ENCODE data around the gene FAM181B.
A peak's percentile ranks its signal among the peaks of the same experiment; 100 is the strongest.
"Not testable (repeated sequence)": the region's sequence is repeated elsewhere in the genome, so short reads cannot be mapped to it uniquely, and the experiment has no call there.

The FAM181B gene

DNA sequence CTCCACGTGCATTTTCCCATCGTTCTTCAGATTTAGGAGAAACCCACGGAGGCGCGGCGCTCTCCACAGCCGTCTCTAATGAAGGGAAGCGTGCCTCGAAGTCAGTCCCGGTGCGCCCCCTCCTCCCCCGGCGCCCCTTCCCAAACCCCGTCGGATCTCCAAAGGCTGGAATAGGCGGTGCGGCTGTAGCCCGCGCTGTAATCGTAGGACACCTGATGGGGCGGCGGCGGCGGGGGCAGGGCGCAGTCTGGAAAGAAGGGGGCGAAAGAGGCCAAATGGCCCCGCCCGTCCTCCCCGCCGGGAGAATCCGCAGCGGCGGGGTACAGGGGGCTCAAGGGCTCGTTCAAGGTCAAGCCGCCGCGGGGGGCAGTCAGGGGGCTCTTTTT lies 1.3 kb downstream of the FAM181B start:
- no peak for DNase-seq (ENCODE audit: low read depth)

DNA sequence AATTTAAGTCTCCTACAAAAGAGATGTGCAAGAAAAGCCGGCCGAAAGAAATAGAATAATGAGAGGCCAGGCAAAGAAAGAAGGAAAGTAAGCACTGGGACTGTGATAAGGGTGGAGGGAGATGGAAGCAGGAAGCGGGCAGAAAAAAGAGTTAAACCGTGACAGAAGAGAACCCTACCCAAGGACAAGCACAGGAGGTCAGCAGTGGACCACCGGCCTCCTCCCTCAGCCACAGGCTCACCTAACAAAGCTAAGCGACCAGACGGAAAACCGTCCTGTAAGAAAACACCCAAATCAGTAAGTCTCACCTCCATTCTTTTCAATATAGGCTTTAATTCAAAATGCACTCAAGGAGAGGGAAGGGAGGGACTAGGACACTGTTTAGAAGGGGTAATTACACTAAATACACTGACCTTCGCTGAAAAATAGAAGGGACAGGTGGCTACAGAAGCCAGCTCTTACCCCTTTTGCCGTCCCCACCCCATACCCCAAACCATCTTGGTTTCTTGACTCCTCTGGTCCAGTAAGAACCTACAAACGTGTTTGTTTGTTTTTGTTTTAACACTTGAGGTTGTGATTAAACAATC lies 1.9 kb downstream of the FAM181B start:
- no peak for DNase-seq (ENCODE audit: low read depth)

DNA sequence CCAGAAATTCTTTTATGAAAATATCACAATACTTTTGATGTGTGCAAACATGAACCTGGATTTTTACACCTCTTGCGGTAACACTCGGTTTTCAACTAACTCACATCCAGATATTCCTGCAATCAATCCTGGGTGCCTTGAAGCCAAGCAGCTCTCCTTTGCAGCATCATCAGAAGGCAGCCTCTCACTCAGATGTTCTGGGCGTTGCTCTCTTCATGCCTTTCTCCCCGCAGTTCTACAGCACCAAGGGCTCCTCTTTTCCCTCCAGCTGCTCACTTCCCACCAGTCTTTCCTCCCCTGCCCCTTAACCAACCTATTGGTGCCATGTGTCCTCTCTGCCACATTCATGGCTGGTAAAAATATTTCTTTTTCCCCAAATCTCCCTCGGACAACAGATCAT lies 2.9 kb downstream of the FAM181B start:
- no peak for DNase-seq (ENCODE audit: low read depth)

DNA sequence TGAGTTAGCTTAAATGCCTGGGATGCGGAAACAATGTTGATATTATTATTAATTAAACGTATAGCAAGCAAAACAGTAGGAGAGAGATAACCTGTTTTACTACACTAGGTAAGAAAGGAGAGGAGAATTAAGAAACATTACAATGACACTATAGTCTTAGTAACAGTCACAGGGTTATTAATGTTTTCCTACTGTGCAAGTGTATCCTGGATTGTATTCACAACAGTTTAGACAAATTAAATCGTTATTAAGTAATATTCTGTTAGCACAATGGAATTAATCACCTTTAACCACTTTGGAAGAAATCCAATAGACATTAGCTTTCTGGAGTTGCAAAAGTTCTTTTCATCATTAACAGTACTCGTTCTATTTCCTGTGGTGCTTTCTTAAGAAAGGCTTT lies 3.4 kb downstream of the FAM181B start:
- no peak for DNase-seq (ENCODE audit: low read depth)

DNA sequence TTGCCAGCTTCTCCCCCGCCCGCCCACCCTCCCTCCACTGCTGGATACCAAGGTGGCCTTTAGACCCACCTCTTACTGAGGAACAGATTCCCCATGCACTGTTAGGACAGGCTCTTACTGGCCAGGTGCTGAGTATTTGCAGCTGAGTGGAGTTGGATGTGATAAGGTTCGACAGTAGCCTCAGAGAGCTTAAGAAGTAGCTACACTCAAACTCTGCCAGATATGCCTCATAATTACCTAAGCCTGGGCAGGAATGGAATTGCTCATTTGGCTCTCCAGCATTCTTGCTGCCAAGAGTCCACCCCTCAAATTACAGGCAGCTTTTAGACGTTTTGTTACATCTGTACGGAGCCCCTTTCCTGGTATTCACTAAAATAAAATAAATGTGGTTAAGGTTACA lies 9.6 kb downstream of the FAM181B start:
- no peak for DNase-seq (ENCODE audit: low read depth)

DNA sequence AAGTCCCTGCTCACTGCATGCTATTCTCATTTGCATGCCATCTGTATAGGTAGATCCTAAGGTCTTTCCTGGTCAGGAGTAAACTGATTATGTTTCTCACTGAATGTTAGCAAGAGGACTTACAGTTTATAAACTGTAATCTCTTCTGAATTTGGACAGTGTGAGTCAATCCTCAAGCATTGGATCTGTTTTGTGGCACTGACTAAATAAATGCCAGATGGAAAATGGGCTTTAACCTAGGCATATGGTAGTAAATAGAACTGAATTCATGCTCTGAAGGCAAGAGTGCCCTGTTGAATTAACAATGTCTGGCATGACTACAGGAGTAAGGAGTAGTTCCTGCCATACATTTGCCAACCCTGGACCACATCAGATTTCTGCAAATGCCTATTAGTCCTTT lies 11.4 kb downstream of the FAM181B start:
- no peak for DNase-seq (ENCODE audit: low read depth)

DNA sequence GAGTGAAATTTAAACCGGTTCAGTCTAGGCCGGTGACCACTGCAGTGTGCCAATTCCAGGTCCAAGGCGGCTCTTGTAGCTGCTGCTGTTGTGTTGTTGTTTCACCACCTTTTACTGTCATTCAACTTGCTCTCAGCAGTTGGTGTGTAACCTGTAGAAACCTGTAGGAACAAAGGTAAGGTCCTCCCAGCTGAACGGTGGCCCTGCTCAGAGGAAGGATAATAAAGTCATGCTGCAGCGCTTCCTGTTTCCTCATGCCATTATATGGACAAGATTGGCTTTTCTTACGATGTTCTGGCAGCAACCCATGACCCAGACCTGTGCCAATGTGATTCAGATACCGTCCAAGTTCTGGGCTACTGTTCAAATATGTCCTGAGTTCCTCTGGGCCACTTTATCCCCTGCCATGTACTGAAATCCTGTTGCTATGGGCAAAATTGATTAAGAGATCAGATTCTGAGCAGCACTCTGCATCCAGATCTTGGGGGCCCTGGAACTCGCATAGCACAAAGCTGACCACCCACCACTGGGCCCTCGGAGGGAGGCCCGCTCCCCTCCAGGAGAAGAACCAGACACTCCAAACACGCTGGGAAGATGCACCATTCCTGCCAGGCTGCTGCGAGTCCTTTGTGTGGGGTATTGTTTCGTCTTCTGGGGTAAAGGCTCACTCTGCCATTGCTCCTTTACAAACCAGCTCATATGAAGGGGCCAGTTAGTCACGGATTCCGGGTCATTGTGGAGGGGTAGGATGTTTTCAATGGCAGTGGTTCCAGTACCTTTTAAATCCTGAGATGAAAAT lies 13.2 kb downstream of the FAM181B start:
- DNase-seq (ENCODE audit: low read depth): no peak

DNA sequence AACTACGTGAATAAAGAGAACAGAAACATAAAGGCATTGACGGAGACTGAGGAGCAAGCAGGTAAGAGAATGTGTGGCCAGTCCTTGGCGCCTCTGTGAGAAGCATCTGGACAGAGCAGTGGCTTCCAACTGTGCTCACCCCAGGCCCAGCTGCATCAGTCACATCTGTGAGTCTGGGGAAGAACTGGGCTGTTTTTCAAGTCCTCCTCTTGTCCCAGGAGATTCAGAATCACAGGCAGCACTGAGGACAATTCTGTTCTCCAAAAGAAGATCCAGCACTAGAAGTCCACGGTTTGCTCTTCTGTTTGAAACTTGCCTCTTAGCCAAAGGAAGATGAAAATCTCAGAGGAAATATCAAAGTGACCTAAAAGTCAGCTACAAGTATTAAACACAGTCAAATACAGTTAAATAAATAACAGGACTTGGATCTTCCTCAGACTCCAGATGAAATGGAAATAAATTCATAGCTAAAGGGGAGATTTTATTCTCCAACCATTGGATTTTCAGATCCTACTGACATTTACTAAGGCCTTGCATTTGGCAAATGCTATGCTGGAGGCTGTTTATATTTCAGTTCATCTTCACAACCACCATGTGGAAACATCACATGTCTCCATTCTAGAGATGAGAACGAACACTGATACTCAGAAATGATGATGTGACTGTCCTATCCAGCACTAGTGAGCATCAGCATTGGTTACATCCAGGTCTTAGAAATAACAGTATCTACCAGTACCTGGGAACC lies 14.1 kb downstream of the FAM181B start:
- no peak for DNase-seq (ENCODE audit: low read depth)

DNA sequence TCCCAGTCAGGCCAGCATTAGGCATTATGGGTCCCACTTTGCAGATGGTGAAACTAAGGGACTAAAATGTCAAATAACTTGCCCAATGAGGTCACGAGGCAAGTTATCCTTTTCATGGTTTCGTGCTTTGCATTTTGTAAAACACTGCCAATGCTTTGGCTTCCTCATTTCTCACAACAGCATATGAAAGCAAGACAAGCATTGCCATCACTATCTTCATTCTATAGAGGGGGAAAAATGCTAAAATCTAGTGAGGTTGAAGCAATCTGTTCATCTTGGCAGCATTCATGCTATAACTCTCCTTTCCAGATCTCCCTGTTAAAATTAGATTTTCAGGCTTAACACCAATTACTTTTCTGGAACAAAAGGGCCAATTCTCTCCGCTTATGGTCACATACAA lies 14.8 kb downstream of the FAM181B start:
- DNase-seq (ENCODE audit: low read depth): no peak

DNA sequence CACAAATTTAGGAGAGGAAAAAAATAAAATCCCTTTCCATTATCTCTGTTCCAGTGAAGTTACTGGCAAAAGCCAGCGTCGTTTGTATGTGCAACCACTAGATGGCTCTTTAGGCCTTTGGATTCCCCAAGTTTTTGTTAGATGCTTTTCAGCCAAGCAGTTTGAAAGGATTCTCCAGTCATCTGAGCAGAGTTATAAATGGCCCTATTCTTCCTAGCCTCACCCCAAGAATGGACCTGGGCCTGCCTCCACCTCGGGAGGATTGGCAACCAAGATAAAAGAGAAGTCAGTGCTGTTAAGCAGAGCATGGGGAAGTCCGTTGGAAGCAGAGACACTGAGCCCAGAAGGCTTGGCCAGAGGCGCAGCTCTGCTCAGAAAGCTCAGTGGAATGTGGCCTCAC lies 15.4 kb downstream of the FAM181B start:
- DNase-seq (ENCODE audit: low read depth): no peak

DNA sequence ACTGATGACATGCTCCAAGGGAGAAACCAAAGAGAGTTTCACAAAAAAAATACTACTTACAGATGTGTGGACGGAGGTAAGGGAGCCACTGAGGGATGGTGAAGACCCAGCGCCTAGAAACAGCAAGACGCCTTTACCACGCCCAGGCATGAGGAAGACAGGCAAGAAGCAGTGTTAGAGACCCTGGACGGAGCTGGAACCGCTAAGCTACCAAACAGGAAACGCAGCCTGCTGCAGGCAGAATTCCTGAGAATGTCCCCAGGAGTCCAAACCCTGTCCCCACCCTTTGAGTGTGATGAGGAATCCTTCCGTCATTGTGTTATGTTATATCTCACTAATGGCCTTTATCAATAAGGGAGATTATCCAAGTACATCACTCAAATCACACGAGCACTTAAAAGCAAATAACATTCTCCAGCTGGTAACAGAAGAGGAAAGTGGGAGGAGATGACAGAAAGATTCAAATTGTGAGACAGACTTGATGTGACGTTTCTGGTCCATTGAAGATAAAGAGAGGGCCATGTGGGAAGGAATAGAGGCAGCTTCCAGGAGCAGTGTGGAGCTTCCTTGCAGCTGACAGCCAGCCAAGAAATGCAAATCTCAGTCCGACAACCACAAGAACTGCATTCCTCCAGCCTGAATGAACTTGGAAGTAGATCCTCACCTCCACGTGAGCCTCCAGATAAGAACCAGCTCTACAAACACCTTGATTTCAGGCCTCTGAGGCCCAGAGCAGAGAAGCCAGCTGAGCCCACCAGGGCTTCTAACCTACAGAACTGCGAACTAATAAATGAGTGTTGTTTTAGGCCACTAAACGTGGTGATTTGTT lies 19.1 kb downstream of the FAM181B start:
- DNase-seq (ENCODE audit: low read depth): no peak

DNA sequence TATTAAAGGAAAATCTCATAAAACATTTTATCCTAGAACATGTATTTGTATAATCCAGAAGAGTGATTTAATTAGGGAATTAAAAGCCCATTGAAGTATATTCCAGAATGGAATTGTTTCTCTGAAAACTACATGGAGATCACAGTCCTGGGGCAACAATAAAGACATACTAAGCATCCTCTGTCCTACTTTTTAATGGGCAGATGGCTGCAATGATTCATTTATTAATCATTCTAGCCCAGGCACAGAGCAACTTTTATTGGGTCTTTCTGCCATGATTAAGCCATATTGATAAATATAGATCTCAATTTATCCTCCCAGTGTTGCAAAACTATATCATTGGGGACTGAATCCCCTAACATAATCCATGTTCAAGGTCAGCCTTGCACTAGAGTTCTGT lies 22.0 kb downstream of the FAM181B start:
- no peak for DNase-seq (ENCODE audit: low read depth)

DNA sequence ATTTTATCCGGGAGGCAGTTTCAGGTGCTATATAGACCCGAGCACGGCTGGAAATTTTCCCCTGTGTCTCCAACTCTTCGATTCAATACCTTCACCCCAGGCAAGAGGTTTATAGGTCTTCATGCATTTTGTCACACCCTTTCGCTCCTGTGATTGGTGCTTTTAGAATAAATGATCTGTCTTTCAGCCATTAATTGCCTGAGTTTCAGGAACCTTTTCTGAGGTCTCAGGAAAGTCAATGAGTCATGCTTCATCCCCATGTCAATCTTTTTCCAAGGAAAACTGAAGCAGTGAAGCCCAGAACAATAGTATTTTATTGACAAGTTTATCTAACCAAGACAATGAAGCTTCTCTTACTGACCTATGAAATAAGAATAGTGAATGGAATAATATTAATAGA lies 29.9 kb downstream of the FAM181B start:
- no peak for DNase-seq (ENCODE audit: low read depth)

DNA sequence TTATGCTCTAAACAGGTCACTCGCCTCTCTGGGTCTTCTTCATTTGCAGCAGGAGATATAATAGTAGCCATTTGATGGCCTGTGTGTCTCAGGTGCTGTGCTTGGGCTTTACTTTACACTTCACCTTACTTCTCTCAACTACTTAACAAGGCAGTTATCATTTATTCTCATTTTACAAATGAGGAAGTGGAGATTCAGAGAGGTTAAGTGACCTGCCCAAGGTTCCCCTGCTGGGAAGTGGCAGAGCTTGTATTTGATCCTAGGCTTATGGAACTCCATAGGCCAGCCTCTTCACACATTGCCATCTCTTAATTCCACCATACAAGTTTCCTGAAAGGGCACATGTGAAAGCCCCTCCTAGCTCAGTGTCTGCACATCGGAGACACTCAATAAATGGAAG lies 30.4 kb downstream of the FAM181B start:
- no peak for DNase-seq (ENCODE audit: low read depth)

DNA sequence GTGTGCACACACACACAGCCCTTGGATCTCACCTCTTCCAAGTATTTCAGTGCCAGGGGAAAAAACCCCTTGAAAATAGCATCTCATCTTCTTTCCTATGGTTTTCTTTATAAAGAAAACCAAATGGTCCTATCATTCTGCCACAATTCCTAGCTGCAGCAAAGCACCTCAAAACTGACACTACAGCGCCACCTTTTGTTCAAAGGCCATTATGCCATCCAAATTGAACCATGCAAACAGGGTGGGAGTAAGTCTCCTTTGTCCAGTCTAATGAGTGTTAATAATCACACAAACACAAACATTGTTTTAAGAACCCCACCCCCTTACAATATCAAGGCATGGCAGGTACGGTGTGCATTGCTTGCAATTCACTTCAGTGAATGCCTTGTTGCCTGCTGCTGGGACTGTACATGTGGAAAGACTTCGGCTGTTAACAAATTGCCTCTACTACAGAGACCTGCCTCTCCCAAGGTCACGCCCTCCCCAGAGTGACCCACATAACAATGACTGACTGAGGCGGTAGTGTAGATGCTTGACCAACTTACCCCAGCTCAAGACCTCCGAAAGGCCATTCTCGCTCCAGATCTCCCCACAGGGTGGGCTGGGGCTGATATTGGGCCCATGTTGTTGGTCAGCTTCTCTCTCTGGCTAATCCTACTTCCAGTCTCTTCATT lies 31.7 kb downstream of the FAM181B start:
- peak; percentile 4 for DNase-seq (ENCODE audit: low read depth)

DNA sequence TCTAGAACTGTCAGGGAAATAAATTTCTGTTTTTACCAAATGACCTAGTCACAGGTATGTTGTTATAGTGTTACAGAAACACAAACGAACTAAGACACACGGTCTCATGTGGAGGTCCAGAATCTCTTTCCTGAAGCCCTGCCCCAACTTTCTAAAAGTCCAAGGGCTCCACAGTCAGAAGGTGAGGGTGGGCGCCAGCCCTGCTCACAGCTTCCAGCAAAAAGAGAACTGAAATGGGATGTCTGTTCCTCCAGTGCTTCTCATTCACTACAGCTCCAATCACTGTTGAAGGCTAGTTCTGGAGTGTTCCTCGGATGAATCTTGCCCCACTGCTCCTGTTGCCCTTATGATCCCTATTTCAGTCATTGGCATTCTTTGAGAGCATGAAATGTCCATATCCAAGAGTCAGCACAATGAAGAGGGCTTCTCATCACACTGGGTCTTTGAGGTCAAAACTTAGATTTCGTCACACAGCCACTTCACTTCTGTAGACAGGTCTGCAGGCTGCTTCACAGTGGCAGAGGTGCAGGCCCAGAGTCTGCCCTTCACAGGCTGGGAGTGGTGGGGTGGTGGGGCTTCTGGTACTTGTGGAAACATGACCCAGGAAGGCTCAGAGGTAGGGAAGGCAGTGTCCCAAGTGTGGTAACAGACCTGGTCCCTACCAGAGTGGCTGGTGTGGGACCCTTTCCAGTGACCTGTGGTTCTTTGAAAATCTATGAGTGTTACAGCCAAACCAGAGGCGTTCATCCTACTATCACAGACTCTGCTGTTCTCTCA lies 34.9 kb downstream of the FAM181B start:
- DNase-seq (ENCODE audit: low read depth): no peak

DNA sequence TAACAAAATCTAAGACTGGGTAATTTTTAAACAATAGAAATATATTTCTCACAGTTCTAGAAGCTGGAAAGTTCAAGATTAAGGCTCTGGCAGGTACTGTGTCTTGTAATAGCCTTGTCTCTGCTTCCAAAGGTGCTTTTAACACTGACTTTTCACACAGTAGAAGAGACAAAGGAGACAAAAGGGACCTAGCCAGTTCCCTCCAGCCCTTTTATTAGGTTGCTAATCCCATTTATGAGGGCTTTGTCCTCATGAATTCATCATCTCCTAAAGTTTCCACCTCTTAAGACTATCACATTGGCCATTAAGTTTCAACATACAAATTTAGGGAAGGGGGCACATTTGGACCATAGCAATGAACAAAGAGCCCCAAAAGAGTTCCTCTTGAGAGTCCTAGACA lies 40.7 kb downstream of the FAM181B start:
- DNase-seq (ENCODE audit: low read depth): no peak

DNA sequence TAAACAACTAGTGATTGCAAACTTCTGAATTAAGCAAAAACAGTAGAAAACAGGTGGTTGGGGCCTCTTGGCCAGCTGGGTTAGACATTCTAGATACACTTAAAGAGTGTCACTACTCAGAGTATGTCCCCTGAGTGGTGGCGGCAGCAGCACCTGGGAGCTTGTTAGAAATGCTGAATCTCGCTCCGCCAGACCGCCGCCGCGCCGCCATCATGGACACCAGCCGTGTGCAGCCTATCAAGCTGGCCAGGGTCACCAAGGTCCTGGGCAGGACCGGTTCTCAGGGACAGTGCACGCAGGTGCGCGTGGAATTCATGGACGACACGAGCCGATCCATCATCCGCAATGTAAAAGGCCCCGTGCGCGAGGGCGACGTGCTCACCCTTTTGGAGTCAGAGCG lies 44.3 kb downstream of the FAM181B start:
- DNase-seq (ENCODE audit: low read depth): not testable (repeated sequence)

DNA sequence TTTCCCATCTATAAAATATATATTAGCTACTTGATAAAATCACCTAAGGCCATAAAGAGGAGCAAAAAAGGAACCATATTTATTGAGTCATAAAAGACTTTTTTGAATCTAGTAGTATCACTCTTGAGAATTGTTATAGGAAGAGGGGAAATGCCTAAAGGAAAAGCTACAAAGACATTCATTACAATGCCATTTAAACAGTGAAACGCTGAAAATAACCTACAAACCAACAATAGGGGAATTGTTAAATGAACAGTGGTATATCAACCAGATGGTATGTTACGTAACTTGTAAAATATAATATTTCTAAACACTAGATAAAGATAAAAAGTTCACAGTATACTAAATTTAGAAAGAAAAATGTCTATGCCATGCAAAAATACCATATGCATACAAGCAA lies 47.5 kb downstream of the FAM181B start:
- no peak for DNase-seq (ENCODE audit: low read depth)

DNA sequence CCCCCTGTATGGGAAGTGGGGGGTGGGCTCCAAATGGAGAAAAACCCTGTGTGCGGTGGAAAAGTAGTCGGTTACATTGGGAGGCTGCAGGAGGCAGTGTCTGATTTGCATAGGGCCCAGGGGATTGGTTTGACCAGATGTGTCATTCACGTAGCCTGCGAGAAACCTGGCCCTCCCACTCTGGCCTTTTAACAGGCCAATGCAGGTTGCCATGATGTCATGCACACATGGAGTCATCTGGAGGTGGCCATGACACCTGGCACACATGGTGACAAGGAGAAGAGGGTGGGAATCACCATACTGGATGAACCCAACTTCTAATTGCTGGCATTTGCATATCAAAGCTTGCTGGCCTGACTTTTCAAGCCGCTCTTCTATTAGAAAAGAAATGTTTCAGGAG lies 50.6 kb downstream of the FAM181B start:
- DNase-seq (ENCODE audit: low read depth): no peak
